HG03378 (cell line): Measurements from ENCODE around the gene OPRD1.
"Not testable (repeated sequence)": the region's sequence is repeated elsewhere in the genome, so short reads cannot be mapped to it uniquely, and the experiment has no call there.

Experiments
- ATAC-seq: cut with Tn5 transposase; IDR thresholded peaks from one replicate; pipeline ENCODE4 v1.9.1; 2021; ENCODE audit warnings: mild to moderate bottlenecking, moderate library complexity; ENCODE audit not compliant: unreplicated experiment

Gene OPRD1

GRCh38 chr1:28840928-28841544 lies 29.1 kb downstream of the OPRD1 start:
- no peak for ATAC-seq

- ATAC-seq, result no peak
These were observed 34.0 kb downstream of the OPRD1 start for GRCh38 chr1:28845786-28846543.

GRCh38 chr1:28847207-28847606 lies 35.2 kb downstream of the OPRD1 start:
- ATAC-seq, result not testable (repeated sequence)

GRCh38 chr1:28848416-28848815 lies 36.4 kb downstream of the OPRD1 start:
- no peak for ATAC-seq

GRCh38 chr1:28853093-28853742 lies 41.2 kb downstream of the OPRD1 start:
- ATAC-seq, result no peak

- ATAC-seq, result not testable (repeated sequence)
These were observed 42.4 kb downstream of the OPRD1 start for GRCh38 chr1:28854406-28854805.

- ATAC-seq, result no peak
These were observed 43.1 kb downstream of the OPRD1 start for GRCh38 chr1:28855046-28855445.

- ATAC-seq, result no peak
These were observed 43.5 kb downstream of the OPRD1 start for GRCh38 chr1:28855469-28855951.

GRCh38 chr1:28855969-28856368 lies 44.0 kb downstream of the OPRD1 start:
- no peak for ATAC-seq

GRCh38 chr1:28860332-28861073 lies 48.5 kb downstream of the OPRD1 start:
- ATAC-seq, result no peak

GRCh38 chr1:28862571-28863403 lies 50.8 kb downstream of the OPRD1 start:
- ATAC-seq, result no peak

- no peak for ATAC-seq
These were observed 52.7 kb downstream of the OPRD1 start for GRCh38 chr1:28864695-28865094.

- ATAC-seq, result no peak
These were observed 54.2 kb downstream of the OPRD1 start for GRCh38 chr1:28865997-28866650.

- no peak for ATAC-seq
These were observed 55.9 kb downstream of the OPRD1 start for GRCh38 chr1:28867850-28868249.

GRCh38 chr1:28869952-28870351 lies 58.0 kb downstream of the OPRD1 start:
- ATAC-seq, result no peak

- no peak for ATAC-seq
These were observed 59.8 kb downstream of the OPRD1 start for GRCh38 chr1:28871631-28872401.

GRCh38 chr1:28875134-28875533 lies 63.2 kb downstream of the OPRD1 start:
- not testable (repeated sequence) for ATAC-seq

- ATAC-seq, result no peak
These were observed 65.3 kb downstream of the OPRD1 start for GRCh38 chr1:28877132-28877781.

GRCh38 chr1:28878796-28879195 lies 66.8 kb downstream of the OPRD1 start:
- no peak for ATAC-seq
